Ascending aorta (tissue), 2 donors: Measurements from ENCODE around the gene DPYD. TPM values are rescaled to one million over a fixed set of nuclear protein-coding genes. Genes with fewer than 3 reads are reported as not detected.

Experiments
- DNase-seq, 2 donors: peaks; one replicate each; pipeline ENCODE4 v3.0.0-alpha.2; 2019; ENCODE audit warnings: low spot score in 2 of 2
- H3K27ac ChIP-seq, 2 donors: fragments of 200-600 bp; sonication (generic); one replicate each; pipeline ENCODE4 v1.5.1; 2016 to 2017; ENCODE audit warnings: mild to moderate bottlenecking in 1 of 2
- H3K27me3 ChIP-seq: fragments of 200-600 bp; sonication (generic); one replicate; pipeline ENCODE4 v1.5.1; 2017
- H3K36me3 ChIP-seq, 2 donors: fragments of 200-600 bp; sonication (generic); one replicate each; pipeline ENCODE4 v1.5.1; 2016
- H3K4me1 ChIP-seq, 2 donors: fragments of 200-600 bp; sonication (generic); one replicate each; pipeline ENCODE4 v1.5.1; 2016 to 2017; ENCODE audit warnings: mild to moderate bottlenecking in 1 of 2
- H3K4me3 ChIP-seq, 2 donors: fragments of 200-600 bp; sonication (generic); one replicate each; pipeline ENCODE4 v1.5.1; 2016 to 2017; ENCODE audit warnings: mild to moderate bottlenecking in 1 of 2
- H3K9me3 ChIP-seq, 2 donors: fragments of 200-600 bp; sonication (generic); one replicate each; pipeline ENCODE4 v1.5.1; 2016
- CTCF ChIP-seq, 3 experiments: fragments of 200-600 bp in 2 of 3; fragments of 450-650 bp in 1 of 3; sonication (generic) in 2 of 3; IDR thresholded peaks; one replicate each; pipeline ENCODE4 v1.5.1; 2016 to 2019; ENCODE audit warnings: antibody characterized with exemption in 3 of 3, mild to moderate bottlenecking in 1 of 3, moderate library complexity in 1 of 3
- intact Hi-C: fragments of 100-400 bp; cut with DNase I; formaldehyde crosslinking; loops from one replicate; pipeline ENCODE4 v1.15.1; 2023
- total RNA-seq: library from RNA; depleted of rRNA; stranded (reverse); fragments of >200 nt; gene quantifications from one replicate; pipeline ENCODE4 v1.1.0, GENCODE V29; 2016

The DPYD gene
- total RNA-seq, 1 donor from 2014 or later, result 22.9 TPM

- no peak for TF ChIP-seq CTCF (IDR thresholded peaks at IDR 0.05)
- Histone ChIP-seq H3K4me3 (no peak overlapping the region), H3K27me3 (no peaks in the 10 kb centered on the region), H3K4me1 (no peaks in the 10 kb centered on the region), H3K36me3 (no peaks in the 10 kb centered on the region), H3K27ac (no peak overlapping the region), H3K9me3 (no peaks in the 10 kb centered on the region)
- DNase-seq, result no peak
- intact Hi-C loops, result no loop called here
These were observed 227.2 kb downstream of the DPYD start for GRCh38 chr1:97693601-97694000.

GRCh38 chr1:97691325-97691724, 229.5 kb downstream of the DPYD start:
- TF ChIP-seq CTCF (IDR thresholded peaks at IDR 0.05), result no peak
- Histone ChIP-seq H3K36me3 (peaks cover 0 to 3% of the 10 kb centered on the region in 2 donors), H3K27me3 (no peaks in the 10 kb centered on the region), H3K4me1 (no peaks in the 10 kb centered on the region), H3K9me3 (no peaks in the 10 kb centered on the region), H3K27ac (no peak overlapping the region), H3K4me3 (no peak overlapping the region)
- DNase-seq, result no peak
- intact Hi-C loops, result no loop called here

- intact Hi-C loops, result no loop called here
- no peak for DNase-seq
- no peaks in the 10 kb centered on the region for H3K4me1 ChIP-seq
- H3K9me3 ChIP-seq, result no peaks in the 10 kb centered on the region
- H3K36me3 ChIP-seq, result peaks cover 0 to 3% of the 10 kb centered on the region in 2 donors
- TF ChIP-seq CTCF (IDR thresholded peaks at IDR 0.05), result no peak
- H3K4me3 ChIP-seq, result no peak overlapping the region
- no peak overlapping the region for H3K27ac ChIP-seq
- no peaks in the 10 kb centered on the region for H3K27me3 ChIP-seq
These were observed 235.5 kb downstream of the DPYD start for GRCh38 chr1:97685360-97685759.

GRCh38 chr1:97680894-97681293, 239.9 kb downstream of the DPYD start:
- intact Hi-C loops, result no loop called here
- H3K36me3 ChIP-seq, result no peaks in the 10 kb centered on the region
- no peak for TF ChIP-seq CTCF (IDR thresholded peaks at IDR 0.05)
- H3K4me1 ChIP-seq, result no peaks in the 10 kb centered on the region
- no peak overlapping the region for H3K27ac ChIP-seq
- DNase-seq, result no peak
- H3K4me3 ChIP-seq, result no peak overlapping the region
- no peaks in the 10 kb centered on the region for H3K9me3 ChIP-seq
- no peaks in the 10 kb centered on the region for H3K27me3 ChIP-seq

GRCh38 chr1:97680470-97680869, 240.4 kb downstream of the DPYD start:
- no peak for DNase-seq
- Histone ChIP-seq H3K27ac (no peak overlapping the region), H3K4me1 (no peaks in the 10 kb centered on the region), H3K36me3 (no peaks in the 10 kb centered on the region), H3K4me3 (no peak overlapping the region), H3K9me3 (no peaks in the 10 kb centered on the region), H3K27me3 (no peaks in the 10 kb centered on the region)
- TF ChIP-seq CTCF (IDR thresholded peaks at IDR 0.05), result no peak
- intact Hi-C loops, result no loop called here

GRCh38 chr1:97677702-97678101, 243.1 kb downstream of the DPYD start:
- intact Hi-C loops, result no loop called here
- DNase-seq, result no peak
- H3K9me3 ChIP-seq, result no peaks in the 10 kb centered on the region
- TF ChIP-seq CTCF (IDR thresholded peaks at IDR 0.05), result no peak
- no peak overlapping the region for H3K27ac ChIP-seq
- no peak overlapping the region for H3K4me3 ChIP-seq
- no peaks in the 10 kb centered on the region for H3K4me1 ChIP-seq
- no peaks in the 10 kb centered on the region for H3K36me3 ChIP-seq
- H3K27me3 ChIP-seq, result no peaks in the 10 kb centered on the region
